Vagina (tissue), 2 donors: ENCODE results near the gene ZNF804B. TPM values are rescaled to one million over a fixed set of nuclear protein-coding genes. Genes with fewer than 3 reads are reported as not detected.

Experiments
- DNase-seq, 2 donors: peaks; one replicate each; pipeline ENCODE4 v3.0.0-alpha.2; 2017; ENCODE audit errors: extremely low spot score in 2 of 2
- H3K27ac ChIP-seq: fragments of 200-600 bp; sonication (generic); one replicate; pipeline ENCODE4 v1.5.1; 2019
- H3K27me3 ChIP-seq: fragments of 200-600 bp; sonication (generic); one replicate; pipeline ENCODE4 v1.5.1; 2019
- H3K36me3 ChIP-seq, 2 donors: fragments of 200-600 bp; sonication (generic); one replicate each; pipeline ENCODE4 v1.5.1; 2017 to 2019
- H3K4me1 ChIP-seq: fragments of 200-600 bp; sonication (generic); one replicate; pipeline ENCODE4 v1.5.1; 2019
- H3K4me3 ChIP-seq, 2 donors: fragments of 200-600 bp; sonication (generic); 1 replicate in 1 of 2; 2 replicates in 1 of 2; pipeline ENCODE4 v1.5.1; 2016 to 2019
- H3K9me3 ChIP-seq: fragments of 200-600 bp; sonication (generic); one replicate; pipeline ENCODE4 v1.5.1; 2019
- POLR2A ChIP-seq, 2 donors: fragments of 450-650 bp; IDR thresholded peaks; one replicate each; pipeline ENCODE4 v1.6.1; 2017; ENCODE audit warnings: antibody characterized with exemption in 2 of 2, mild to moderate bottlenecking in 2 of 2, moderate library complexity in 2 of 2
- POLR2AphosphoS5 ChIP-seq, 2 donors: sonication (generic); formaldehyde crosslinking; IDR thresholded peaks; one replicate each; pipeline ENCODE4 v1.9.0; 2017; ENCODE audit warnings: antibody characterized with exemption in 2 of 2, mild to moderate bottlenecking in 2 of 2, low read depth in 1 of 2; ENCODE audit not compliant: insufficient read depth in 1 of 2
- intact Hi-C: fragments of 100-400 bp; cut with DNase I; formaldehyde crosslinking; loops from one replicate; pipeline ENCODE4 v1.15.1; 2023
- total RNA-seq: library from RNA; depleted of rRNA; stranded (reverse); fragments of >200 nt; gene quantifications from one replicate; pipeline ENCODE4 v1.2.3, GENCODE V29; 2016
- TF ChIP-seq, protein P1 (sequence below), 3 experiments: fragments of 450-650 bp in 2 of 3; fragments of 200-600 bp in 1 of 3; sonication (generic) in 1 of 3; IDR thresholded peaks; one replicate each; pipeline ENCODE4 v1.5.1; 2017 to 2019; ENCODE audit warnings: antibody characterized with exemption in 3 of 3, mild to moderate bottlenecking in 2 of 3, moderate library complexity in 2 of 3

Gene ZNF804B
- total RNA-seq, 1 donor from 2014 or later: not detected

DNA sequence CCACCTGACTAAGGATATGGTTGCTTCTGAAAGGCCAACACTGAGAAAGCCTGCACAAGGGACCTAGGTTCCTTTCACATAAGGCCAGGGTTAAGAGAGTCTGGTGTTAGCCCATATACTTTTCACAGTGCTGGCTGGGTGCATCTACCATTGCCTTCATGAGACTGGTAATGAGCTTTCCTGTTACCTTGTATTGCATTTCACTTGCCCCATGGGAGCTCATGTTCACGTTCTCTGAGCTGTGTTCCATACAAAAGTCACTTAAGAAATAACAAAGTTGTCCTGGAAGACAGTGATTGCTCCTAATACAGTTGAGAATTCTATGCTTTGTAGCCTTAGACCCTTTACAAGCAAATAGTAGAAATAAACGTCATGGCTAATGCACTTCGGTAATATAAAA is 373.9 kb downstream of the ZNF804B start:
- H3K27me3 ChIP-seq: no peaks in the 10 kb centered on the region
- H3K36me3 ChIP-seq: no peaks in the 10 kb centered on the region
- DNase-seq: no peak
- TF ChIP-seq, protein P1, sequence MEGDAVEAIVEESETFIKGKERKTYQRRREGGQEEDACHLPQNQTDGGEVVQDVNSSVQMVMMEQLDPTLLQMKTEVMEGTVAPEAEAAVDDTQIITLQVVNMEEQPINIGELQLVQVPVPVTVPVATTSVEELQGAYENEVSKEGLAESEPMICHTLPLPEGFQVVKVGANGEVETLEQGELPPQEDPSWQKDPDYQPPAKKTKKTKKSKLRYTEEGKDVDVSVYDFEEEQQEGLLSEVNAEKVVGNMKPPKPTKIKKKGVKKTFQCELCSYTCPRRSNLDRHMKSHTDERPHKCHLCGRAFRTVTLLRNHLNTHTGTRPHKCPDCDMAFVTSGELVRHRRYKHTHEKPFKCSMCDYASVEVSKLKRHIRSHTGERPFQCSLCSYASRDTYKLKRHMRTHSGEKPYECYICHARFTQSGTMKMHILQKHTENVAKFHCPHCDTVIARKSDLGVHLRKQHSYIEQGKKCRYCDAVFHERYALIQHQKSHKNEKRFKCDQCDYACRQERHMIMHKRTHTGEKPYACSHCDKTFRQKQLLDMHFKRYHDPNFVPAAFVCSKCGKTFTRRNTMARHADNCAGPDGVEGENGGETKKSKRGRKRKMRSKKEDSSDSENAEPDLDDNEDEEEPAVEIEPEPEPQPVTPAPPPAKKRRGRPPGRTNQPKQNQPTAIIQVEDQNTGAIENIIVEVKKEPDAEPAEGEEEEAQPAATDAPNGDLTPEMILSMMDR (IDR thresholded peaks at IDR 0.05): no peak
- TF ChIP-seq POLR2A (IDR thresholded peaks at IDR 0.05) (no peak), POLR2AphosphoS5 (IDR thresholded peaks at IDR 0.05; ENCODE audit: insufficient read depth in 1 of 2, low read depth in 1 of 2) (no peak)
- H3K4me1 ChIP-seq: no peaks in the 10 kb centered on the region
- H3K4me3 ChIP-seq: no peak overlapping the region
- no peaks in the 10 kb centered on the region for H3K9me3 ChIP-seq
- no peak overlapping the region for H3K27ac ChIP-seq
- intact Hi-C loops: no loop called here

DNA sequence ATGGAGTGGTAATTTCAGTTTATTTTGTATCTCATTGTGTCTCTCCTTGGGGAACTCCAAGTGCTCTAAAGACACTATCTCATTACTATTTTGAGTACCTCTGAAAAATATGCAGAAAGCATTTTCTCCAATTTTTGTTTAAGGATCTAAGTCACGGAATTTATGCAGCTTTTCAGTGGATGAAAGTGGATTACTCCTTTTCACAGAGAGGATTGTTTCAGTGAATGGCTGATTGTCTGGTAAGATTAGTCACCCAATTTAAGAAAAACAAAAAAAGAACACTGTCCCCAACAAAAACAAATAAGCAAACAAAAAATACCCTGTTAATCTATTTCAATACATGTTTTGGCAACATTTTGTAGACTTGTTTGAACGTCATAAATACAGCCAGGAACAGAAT is 374.3 kb downstream of the ZNF804B start:
- no peaks in the 10 kb centered on the region for H3K27me3 ChIP-seq
- intact Hi-C loops: no loop called here
- DNase-seq: no peak

DNA sequence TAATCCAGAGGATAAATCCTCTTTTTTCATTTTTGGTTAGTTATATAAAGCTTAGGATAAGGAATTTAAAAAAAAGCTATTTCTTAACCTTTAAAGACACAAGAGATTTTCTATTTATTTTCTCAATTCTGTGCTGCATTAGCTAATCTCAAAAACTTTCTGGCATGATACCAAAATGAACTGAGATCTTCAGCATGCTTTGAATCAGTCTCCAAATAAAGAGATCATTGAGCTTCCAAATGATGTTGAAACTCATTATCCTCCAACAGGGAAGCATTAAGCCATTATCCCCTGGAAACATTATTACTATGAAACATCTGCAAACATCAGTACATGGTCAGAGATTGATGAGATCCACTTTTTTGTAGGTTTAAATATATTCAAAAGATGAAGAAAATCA is 386.3 kb downstream of the ZNF804B start:
- H3K27ac ChIP-seq: no peak overlapping the region
- no peaks in the 10 kb centered on the region for H3K9me3 ChIP-seq
- TF ChIP-seq POLR2AphosphoS5 (IDR thresholded peaks at IDR 0.05; ENCODE audit: insufficient read depth in 1 of 2, low read depth in 1 of 2): no peak
- TF ChIP-seq POLR2A (IDR thresholded peaks at IDR 0.05): no peak
- TF ChIP-seq, protein P1 (IDR thresholded peaks at IDR 0.05): no peak
- H3K27me3 ChIP-seq: no peaks in the 10 kb centered on the region
- DNase-seq: no peak
- intact Hi-C loops: no loop called here
- no peaks in the 10 kb centered on the region for H3K4me1 ChIP-seq
- no peaks in the 10 kb centered on the region for H3K36me3 ChIP-seq
- no peak overlapping the region for H3K4me3 ChIP-seq

More for the DNA sequence above, 374.3 kb downstream of the ZNF804B start:
- TF ChIP-seq, protein P1 (IDR thresholded peaks at IDR 0.05): no peak
- TF ChIP-seq POLR2A (IDR thresholded peaks at IDR 0.05): no peak
- TF ChIP-seq POLR2AphosphoS5 (IDR thresholded peaks at IDR 0.05; ENCODE audit: insufficient read depth in 1 of 2, low read depth in 1 of 2): no peak
- Histone ChIP-seq H3K9me3 (no peaks in the 10 kb centered on the region), H3K4me3 (no peak overlapping the region), H3K27ac (no peak overlapping the region), H3K36me3 (no peaks in the 10 kb centered on the region), H3K4me1 (no peaks in the 10 kb centered on the region)

DNA sequence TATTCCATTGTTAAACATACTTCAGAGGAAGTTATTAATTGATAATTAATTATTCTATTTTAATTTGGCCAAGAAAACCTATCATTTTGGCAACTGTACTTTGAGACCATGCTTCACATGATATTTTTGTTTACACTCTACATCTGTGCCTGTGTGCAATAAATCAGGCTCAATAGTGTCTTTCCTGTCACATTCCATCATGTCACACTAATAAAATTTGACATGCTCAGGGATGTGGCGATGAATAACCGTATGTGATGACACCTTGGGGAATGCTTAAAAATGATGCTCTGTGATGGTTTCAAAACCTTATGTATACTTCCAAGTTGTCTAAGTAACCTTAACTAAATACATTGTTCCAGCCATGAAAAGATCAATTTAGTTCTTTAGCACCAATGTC is 400.6 kb downstream of the ZNF804B start:
- no peaks in the 10 kb centered on the region for H3K36me3 ChIP-seq
- TF ChIP-seq, protein P1 (IDR thresholded peaks at IDR 0.05): no peak
- TF ChIP-seq POLR2A (IDR thresholded peaks at IDR 0.05): no peak
- TF ChIP-seq POLR2AphosphoS5 (IDR thresholded peaks at IDR 0.05; ENCODE audit: insufficient read depth in 1 of 2, low read depth in 1 of 2): no peak
- intact Hi-C loops: no loop called here
- H3K9me3 ChIP-seq: no peaks in the 10 kb centered on the region
- no peaks in the 10 kb centered on the region for H3K4me1 ChIP-seq
- no peak overlapping the region for H3K4me3 ChIP-seq
- DNase-seq: no peak
- H3K27me3 ChIP-seq: no peaks in the 10 kb centered on the region
- H3K27ac ChIP-seq: no peak overlapping the region

DNA sequence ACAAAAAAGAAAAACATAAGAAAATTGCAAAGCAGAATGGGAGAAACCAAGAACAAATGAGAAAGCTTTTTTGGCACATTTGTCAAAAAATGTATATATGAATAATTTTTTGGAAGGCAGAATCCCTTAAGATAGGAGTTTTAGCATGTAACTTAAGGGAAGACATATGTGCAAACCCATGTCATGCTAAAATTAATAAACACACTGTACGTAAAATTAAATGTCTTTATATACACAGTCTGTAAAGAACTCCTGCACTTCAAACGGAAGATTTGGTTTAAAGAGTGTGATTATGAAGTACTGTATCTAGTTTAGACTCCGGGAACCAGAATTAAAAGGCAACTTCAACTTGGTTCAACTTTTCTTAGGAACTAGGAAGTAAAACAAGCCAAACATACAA is 405.9 kb downstream of the ZNF804B start:
- H3K27ac ChIP-seq: no peak overlapping the region
- H3K4me3 ChIP-seq: no peak overlapping the region
- no peaks in the 10 kb centered on the region for H3K27me3 ChIP-seq
- TF ChIP-seq POLR2AphosphoS5 (IDR thresholded peaks at IDR 0.05; ENCODE audit: insufficient read depth in 1 of 2, low read depth in 1 of 2) (no peak), POLR2A (IDR thresholded peaks at IDR 0.05) (no peak)
- TF ChIP-seq, protein P1 (IDR thresholded peaks at IDR 0.05): no peak
- no peaks in the 10 kb centered on the region for H3K4me1 ChIP-seq
- intact Hi-C loops: no loop called here
- no peaks in the 10 kb centered on the region for H3K36me3 ChIP-seq
- no peak for DNase-seq
- no peaks in the 10 kb centered on the region for H3K9me3 ChIP-seq
